ENCODE results near the gene DCTD. TPM values are rescaled to one million over a fixed set of nuclear protein-coding genes. Genes with fewer than 3 reads are reported as not detected.

Gene DCTD
- total and polyA plus RNA-seq, 10 of the 15 experiments (the other 5 are each of a cell fraction or from before 2014, with no cell fraction given), result 37.8 to 137 (median 92.1) TPM

- TF ChIP-seq BCLAF1 (IDR thresholded peaks at IDR 0.05) (no peak), KDM1A (IDR thresholded peaks at IDR 0.05; ENCODE audit: borderline replicate concordance) (no peak), ZNF384 (IDR thresholded peaks at IDR 0.05; ENCODE audit: borderline replicate concordance, low read depth, low read length) (no peak), SMC3 (IDR thresholded peaks at IDR 0.05; ENCODE audit: borderline replicate concordance, low read length) (no peak), MYC (IDR thresholded peaks at IDR 0.05; ENCODE audit: insufficient read depth, insufficient read length, insufficient replicate concordance, low read length, severe bottlenecking) (no peak)
These were observed 5.5 kb upstream of the DCTD start (continued) for GRCh38 chr4:182922501-182923284.

DNA sequence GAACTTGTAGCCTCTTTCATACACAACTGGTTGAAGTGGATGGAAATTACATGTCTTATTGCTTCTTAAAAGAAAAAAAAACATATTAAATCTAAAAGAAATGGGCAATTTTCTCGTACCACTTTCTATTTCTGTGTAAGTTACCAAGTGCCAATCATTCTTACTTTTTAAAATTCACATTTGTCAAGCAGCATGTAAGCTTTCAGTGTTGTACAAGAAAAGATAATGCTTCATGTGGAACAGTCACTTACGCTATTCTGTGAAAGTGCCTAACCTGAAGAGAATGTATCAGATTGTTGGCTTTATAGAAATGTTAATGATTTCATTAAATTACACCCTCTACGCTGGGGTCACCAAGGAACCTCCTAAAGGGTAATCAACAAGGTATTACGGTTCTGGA lies 4.4 kb upstream of the DCTD start:
- no peak for FAIRE-seq
- H2AFZ ChIP-seq (ENCODE audit: control insufficient read depth, low read depth, low read length), result no peak overlapping the region
- H3K79me2 ChIP-seq (ENCODE audit: control insufficient read depth, insufficient read depth, low read length), result peaks cover 6% of the 10 kb centered on the region
- no peaks in the 10 kb centered on the region for H4K20me1 ChIP-seq (ENCODE audit: control insufficient read depth, insufficient read depth)
- H3K9ac ChIP-seq (ENCODE audit: control insufficient read depth, insufficient read depth, low read length), result no peak overlapping the region
- ATAC-seq, result no peak
- BruUV-seq (replicated peaks), result no TSS peak
- peaks cover 16% of the 10 kb centered on the region for H3K4me1 ChIP-seq (ENCODE audit: control insufficient read depth, insufficient read depth, low read length)
- DNase-seq (ENCODE audit: low read depth, low spot score), result no peak
- WGBS (ENCODE audit: insufficient coverage, insufficient replicate concordance, low lambda C conversion rate, missing lambda C conversion rate), result 75% methylated on average over 4 of the region's 4 CpGs
- CTCF ChIA-PET, result interaction anchor here (0.9 to 4.5 kb wide), 4 partner anchors 17 to 409 kb away, joined by 3 to 38 read pairs (median 4); no protein-coding TSS in a partner anchor
- no peak overlapping the region for H3K4me3 ChIP-seq
- in situ Hi-C loops (cut with MboI), result loop anchor here (10.0 kb wide), 1 partner anchor 427 kb away; no protein-coding TSS in a partner anchor
- intact Hi-C loops (cut with micrococcal nuclease; ENCODE audit: unreplicated experiment), result loop anchor here (10.0 kb wide), 2 partner anchors 287 to 1617 kb away; no protein-coding TSS in a partner anchor
- SMC1A ChIA-PET (ENCODE audit: uncharacterized antibody, unreplicated experiment), result interaction anchor here (1.0 to 5.3 kb wide), 2 partner anchors 8 to 16 kb away, joined by 3 to 37 read pairs; no protein-coding TSS in a partner anchor
- no peaks in the 10 kb centered on the region for H3K9me3 ChIP-seq (replicated peaks; ENCODE audit: control insufficient read depth, insufficient read depth, low read length)
- no peaks in the 10 kb centered on the region; a peak in 1 of 4 replicates for H3K27me3 ChIP-seq (replicated peaks in 1 of 2; ENCODE audit: control insufficient read depth in 2 of 2, insufficient read depth in 2 of 2, low read length in 1 of 2)
- no peaks in the 10 kb centered on the region for H3K36me3 ChIP-seq (ENCODE audit: control insufficient read depth in 2 of 2, insufficient read depth in 2 of 2, low read length in 1 of 2)
- RAD21 ChIA-PET (ENCODE audit: unreplicated experiment), result interaction anchor here (1.0 to 1.7 kb wide), 2 partner anchors 17 to 25 kb away, joined by 3 to 4 read pairs; no protein-coding TSS in a partner anchor
- no peak overlapping the region for H3K27ac ChIP-seq (ENCODE audit: control insufficient read depth, insufficient read depth)
- POLR2A ChIA-PET, result interaction anchor here (0.6 kb wide), 1 partner anchor 116 kb away, joined by 3 read pairs; no protein-coding TSS in a partner anchor
- H3K4me2 ChIP-seq (ENCODE audit: control insufficient read depth, insufficient read depth), result no peak overlapping the region
- no peak for TF ChIP-seq FOXK2 (IDR thresholded peaks at IDR 0.05)
- TF ChIP-seq RFX5 (IDR thresholded peaks at IDR 0.05; ENCODE audit: low read depth, low read length), result no peak
- TF ChIP-seq MEF2A (IDR thresholded peaks at IDR 0.05; ENCODE audit: insufficient read depth, low read depth, low read length), result no peak
- TF ChIP-seq MTA2 (IDR thresholded peaks at IDR 0.05; ENCODE audit: low read depth), result no peak
- TF ChIP-seq CHD4 (IDR thresholded peaks at IDR 0.05), result no peak
- no peak for TF ChIP-seq RELA (IDR thresholded peaks at IDR 0.05; ENCODE audit: borderline replicate concordance, partially characterized antibody)
- no peak for TF ChIP-seq EED (IDR thresholded peaks at IDR 0.05; ENCODE audit: low read depth)
- TF ChIP-seq MTA3 (IDR thresholded peaks at IDR 0.05; ENCODE audit: borderline replicate concordance, low read length), result no peak
- no peak for TF ChIP-seq ZSCAN29 (IDR thresholded peaks at IDR 0.05)
- TF ChIP-seq HDGF (IDR thresholded peaks at IDR 0.05), result no peak
- TF ChIP-seq, protein P1, sequence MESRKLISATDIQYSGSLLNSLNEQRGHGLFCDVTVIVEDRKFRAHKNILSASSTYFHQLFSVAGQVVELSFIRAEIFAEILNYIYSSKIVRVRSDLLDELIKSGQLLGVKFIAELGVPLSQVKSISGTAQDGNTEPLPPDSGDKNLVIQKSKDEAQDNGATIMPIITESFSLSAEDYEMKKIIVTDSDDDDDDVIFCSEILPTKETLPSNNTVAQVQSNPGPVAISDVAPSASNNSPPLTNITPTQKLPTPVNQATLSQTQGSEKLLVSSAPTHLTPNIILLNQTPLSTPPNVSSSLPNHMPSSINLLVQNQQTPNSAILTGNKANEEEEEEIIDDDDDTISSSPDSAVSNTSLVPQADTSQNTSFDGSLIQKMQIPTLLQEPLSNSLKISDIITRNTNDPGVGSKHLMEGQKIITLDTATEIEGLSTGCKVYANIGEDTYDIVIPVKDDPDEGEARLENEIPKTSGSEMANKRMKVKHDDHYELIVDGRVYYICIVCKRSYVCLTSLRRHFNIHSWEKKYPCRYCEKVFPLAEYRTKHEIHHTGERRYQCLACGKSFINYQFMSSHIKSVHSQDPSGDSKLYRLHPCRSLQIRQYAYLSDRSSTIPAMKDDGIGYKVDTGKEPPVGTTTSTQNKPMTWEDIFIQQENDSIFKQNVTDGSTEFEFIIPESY (IDR thresholded peaks at IDR 0.05), result no peak
- TF ChIP-seq SREBF2 (IDR thresholded peaks at IDR 0.05; ENCODE audit: low read length), result no peak
- TF ChIP-seq CREB1 (IDR thresholded peaks at IDR 0.05; ENCODE audit: low read depth), result no peak
